ENCODE results near the gene DGCR2. TPM values are rescaled to one million over a fixed set of nuclear protein-coding genes. Genes with fewer than 3 reads are reported as not detected.
A peak's percentile ranks its signal among the peaks of the same experiment; 100 is the strongest.

Gene DGCR2
- total and polyA plus RNA-seq, 4 experiments from 2014 or later: 33.1 to 66.7 (median 56.6) TPM

- no peaks in the 10 kb centered on the region for H3K27me3 Mint-ChIP-seq
- POLR2A ChIA-PET (ENCODE audit: partially characterized antibody): no interaction called here
- no peak overlapping the region for H3K4me3 Mint-ChIP-seq
- no peak overlapping the region for H3K4me3 ChIP-seq (ENCODE audit: low read length in 2 of 2)
- H3K4me1 Mint-ChIP-seq: peaks cover 0 to 9% (median 0%) of the 10 kb centered on the region in 4 donors
- peaks cover 40 to 77% of the 10 kb centered on the region in 2 donors for H3K36me3 Mint-ChIP-seq
- H3K27ac Mint-ChIP-seq: peak overlapping the region in 1 of 7 donors; percentile 81
- H3K27me3 ChIP-seq (ENCODE audit: insufficient read depth, low read length): no peaks in the 10 kb centered on the region
- intact Hi-C loops (cut with micrococcal nuclease): no loop called here
- DNase-seq: no peak
- no peaks in the 10 kb centered on the region for H3K4me1 ChIP-seq (ENCODE audit: insufficient read depth, low read length)
- H3K27ac ChIP-seq (ENCODE audit: low read depth, low read length): no peak overlapping the region
- CTCF ChIA-PET (ENCODE audit: partially characterized antibody): no interaction called here
- no peaks in the 10 kb centered on the region for H3K9me3 Mint-ChIP-seq
- H3K36me3 ChIP-seq (ENCODE audit: insufficient read depth, low read length): peaks cover 82% of the 10 kb centered on the region
- H3K9me3 ChIP-seq (ENCODE audit: control insufficient read depth in 1 of 2, low read length in 2 of 2): no peaks in the 10 kb centered on the region
These were observed 80.5 kb downstream of the DGCR2 start for GRCh38 chr22:19041704-19042074.

- Histone ChIP-seq H3K4me3 (ENCODE audit: low read length in 2 of 2) (no peak overlapping the region), H3K4me1 (ENCODE audit: insufficient read depth, low read length) (no peaks in the 10 kb centered on the region), H3K27ac (ENCODE audit: low read depth, low read length) (no peak overlapping the region), H3K36me3 (ENCODE audit: insufficient read depth, low read length) (peaks cover 77% of the 10 kb centered on the region), H3K27me3 (ENCODE audit: insufficient read depth, low read length) (no peaks in the 10 kb centered on the region), H3K9me3 (ENCODE audit: control insufficient read depth in 1 of 2, low read length in 2 of 2) (no peaks in the 10 kb centered on the region)
- no peak for DNase-seq
- Mint-ChIP-seq H3K4me3 (no peak overlapping the region), H3K9me3 (no peaks in the 10 kb centered on the region), H3K36me3 (peaks cover 36 to 75% of the 10 kb centered on the region in 2 donors), H3K27me3 (no peaks in the 10 kb centered on the region), H3K27ac (peak overlapping the region in 2 of 7 donors; percentile 29 to 81), H3K4me1 (peaks cover 0 to 9% (median 0%) of the 10 kb centered on the region in 4 donors)
- ChIA-PET CTCF (ENCODE audit: partially characterized antibody) (no interaction called here), POLR2A (ENCODE audit: partially characterized antibody) (no interaction called here)
- intact Hi-C loops (cut with micrococcal nuclease): no loop called here
These were observed 81.1 kb downstream of the DGCR2 start for GRCh38 chr22:19040888-19041703.

- ChIA-PET POLR2A (ENCODE audit: partially characterized antibody) (no interaction called here), CTCF (ENCODE audit: partially characterized antibody) (no interaction called here)
- peak overlapping the region in 1 of 7 donors; percentile 29 for H3K27ac Mint-ChIP-seq
- Histone ChIP-seq H3K9me3 (ENCODE audit: control insufficient read depth in 1 of 2, low read length in 2 of 2) (no peaks in the 10 kb centered on the region), H3K27ac (ENCODE audit: low read depth, low read length) (no peak overlapping the region), H3K27me3 (ENCODE audit: insufficient read depth, low read length) (no peaks in the 10 kb centered on the region), H3K4me3 (ENCODE audit: low read length in 2 of 2) (no peak overlapping the region), H3K4me1 (ENCODE audit: insufficient read depth, low read length) (no peaks in the 10 kb centered on the region), H3K36me3 (ENCODE audit: insufficient read depth, low read length) (peaks cover 72% of the 10 kb centered on the region)
- no peaks in the 10 kb centered on the region for H3K9me3 Mint-ChIP-seq
- H3K27me3 Mint-ChIP-seq: no peaks in the 10 kb centered on the region
- no peak overlapping the region for H3K4me3 Mint-ChIP-seq
- intact Hi-C loops (cut with micrococcal nuclease): no loop called here
- H3K4me1 Mint-ChIP-seq: peaks cover 0 to 9% (median 0%) of the 10 kb centered on the region in 4 donors
- no peak for DNase-seq
- peaks cover 34 to 70% of the 10 kb centered on the region in 2 donors for H3K36me3 Mint-ChIP-seq
These were observed 81.8 kb downstream of the DGCR2 start for GRCh38 chr22:19040391-19040861.

DNA sequence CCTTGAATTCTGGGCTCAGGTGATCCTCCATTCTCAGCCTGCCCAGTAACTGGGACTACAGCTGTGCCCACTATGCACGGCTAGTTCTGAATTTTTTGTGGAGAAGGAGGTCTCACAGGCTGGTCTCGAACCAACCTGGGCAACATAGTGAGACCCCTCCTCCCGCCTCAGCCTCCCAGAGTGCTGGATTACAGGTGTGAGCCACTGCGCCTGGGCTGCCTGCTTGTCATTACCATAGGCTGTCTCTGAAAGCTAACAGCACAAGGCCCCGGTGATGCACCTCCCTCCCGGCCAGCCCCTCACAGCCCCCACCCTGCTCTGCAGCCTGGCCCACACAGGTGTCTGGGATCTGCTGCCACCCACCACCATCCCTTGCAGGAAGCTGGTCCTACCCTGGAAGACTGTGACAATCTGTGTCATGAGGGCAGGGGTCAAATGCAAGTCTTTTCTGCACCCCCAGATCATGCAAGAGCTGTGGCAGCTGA is 82.4 kb downstream of the DGCR2 start:
- peaks cover 29 to 64% of the 10 kb centered on the region in 2 donors for H3K36me3 Mint-ChIP-seq
- peaks cover 0 to 8% (median 0%) of the 10 kb centered on the region in 4 donors for H3K4me1 Mint-ChIP-seq
- Histone ChIP-seq H3K4me1 (ENCODE audit: insufficient read depth, low read length) (no peaks in the 10 kb centered on the region), H3K36me3 (ENCODE audit: insufficient read depth, low read length) (peaks cover 66% of the 10 kb centered on the region), H3K4me3 (ENCODE audit: low read length in 2 of 2) (no peak overlapping the region), H3K9me3 (ENCODE audit: control insufficient read depth in 1 of 2, low read length in 2 of 2) (no peaks in the 10 kb centered on the region), H3K27ac (ENCODE audit: low read depth, low read length) (no peak overlapping the region), H3K27me3 (ENCODE audit: insufficient read depth, low read length) (no peaks in the 10 kb centered on the region)
- no peaks in the 10 kb centered on the region for H3K27me3 Mint-ChIP-seq
- DNase-seq: no peak
- no peak overlapping the region for H3K27ac Mint-ChIP-seq
- intact Hi-C loops (cut with micrococcal nuclease): no loop called here
- H3K9me3 Mint-ChIP-seq: no peaks in the 10 kb centered on the region
- H3K4me3 Mint-ChIP-seq: no peak overlapping the region
- ChIA-PET POLR2A (ENCODE audit: partially characterized antibody) (interaction anchor here (0.7 kb wide), 1 partner anchor 70 kb away, joined by 3 read pairs; no protein-coding TSS in a partner anchor), CTCF (ENCODE audit: partially characterized antibody) (no interaction called here)

DNA sequence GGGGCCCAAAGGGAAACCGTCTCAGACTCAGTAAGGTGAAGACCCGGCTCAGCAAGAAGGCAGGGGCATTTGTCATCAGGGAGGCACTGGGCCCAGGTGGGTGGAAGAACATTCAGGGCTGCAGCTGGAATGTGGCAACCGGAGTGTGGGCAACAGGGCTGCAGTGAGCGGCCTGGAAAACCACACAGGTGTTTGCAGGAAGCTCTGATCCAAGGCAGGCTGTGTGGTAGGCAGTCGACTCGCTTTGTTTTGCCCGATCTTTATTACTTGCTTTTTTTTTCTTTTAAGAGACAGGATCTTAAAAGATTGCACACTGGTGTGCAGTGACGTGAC is 82.8 kb downstream of the DGCR2 start:
- H3K4me3 ChIP-seq (ENCODE audit: low read length in 2 of 2): no peak overlapping the region
- H3K27me3 ChIP-seq (ENCODE audit: insufficient read depth, low read length): no peaks in the 10 kb centered on the region
- no peaks in the 10 kb centered on the region for H3K9me3 Mint-ChIP-seq
- H3K36me3 ChIP-seq (ENCODE audit: insufficient read depth, low read length): peaks cover 63% of the 10 kb centered on the region
- no peak for DNase-seq
- H3K27ac Mint-ChIP-seq: peak overlapping the region in 1 of 7 donors; percentile 48
- H3K27ac ChIP-seq (ENCODE audit: low read depth, low read length): no peak overlapping the region
- POLR2A ChIA-PET (ENCODE audit: partially characterized antibody): interaction anchor here (0.7 kb wide), 1 partner anchor 71 kb away, joined by 3 read pairs; no protein-coding TSS in a partner anchor
- CTCF ChIA-PET (ENCODE audit: partially characterized antibody): no interaction called here
- H3K9me3 ChIP-seq (ENCODE audit: control insufficient read depth in 1 of 2, low read length in 2 of 2): no peaks in the 10 kb centered on the region
- H3K4me1 ChIP-seq (ENCODE audit: insufficient read depth, low read length): no peaks in the 10 kb centered on the region
- peaks cover 0 to 10% (median 0%) of the 10 kb centered on the region in 4 donors for H3K4me1 Mint-ChIP-seq
- no peak overlapping the region for H3K4me3 Mint-ChIP-seq
- peaks cover 25 to 61% of the 10 kb centered on the region in 2 donors for H3K36me3 Mint-ChIP-seq
- no peaks in the 10 kb centered on the region for H3K27me3 Mint-ChIP-seq
- intact Hi-C loops (cut with micrococcal nuclease): no loop called here

DNA sequence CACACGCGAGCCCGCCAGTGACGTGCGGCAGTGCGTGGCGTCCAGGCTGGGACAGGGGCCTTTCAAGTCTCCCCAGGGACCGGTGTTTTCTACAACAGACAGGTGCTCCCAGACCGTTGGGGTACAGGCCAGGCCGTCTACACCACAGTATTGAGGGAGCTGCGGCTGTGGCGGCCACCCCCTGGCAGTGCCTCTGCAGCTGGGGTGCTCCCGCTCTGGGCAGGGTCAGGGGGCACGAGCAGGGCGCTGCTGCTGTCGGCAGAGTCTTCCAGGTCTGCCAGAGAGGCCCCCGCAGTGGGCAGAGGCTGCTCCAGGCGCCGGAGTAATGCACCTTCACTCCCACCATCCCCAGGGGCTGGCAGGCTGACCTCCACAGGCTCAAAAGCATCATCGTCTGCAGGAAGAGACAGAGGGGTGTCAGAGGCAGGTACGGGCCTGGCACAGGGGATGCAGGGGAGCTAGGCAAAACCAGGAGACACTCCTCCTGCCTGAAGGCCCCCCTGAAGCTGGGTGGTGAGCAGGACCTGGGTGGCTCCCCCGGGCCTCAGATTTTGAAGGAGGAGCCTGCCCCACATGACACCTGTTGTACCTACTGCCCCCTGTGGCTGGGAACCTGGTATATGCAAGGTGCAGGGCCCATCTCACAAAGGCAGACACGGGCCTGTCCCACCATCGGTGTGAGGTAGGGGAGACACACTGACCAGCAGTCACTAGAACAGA is 83.3 kb downstream of the DGCR2 start:
- Histone ChIP-seq H3K27ac (ENCODE audit: low read depth, low read length) (no peak overlapping the region), H3K27me3 (ENCODE audit: insufficient read depth, low read length) (no peaks in the 10 kb centered on the region), H3K36me3 (ENCODE audit: insufficient read depth, low read length) (peaks cover 58% of the 10 kb centered on the region), H3K4me1 (ENCODE audit: insufficient read depth, low read length) (no peaks in the 10 kb centered on the region), H3K9me3 (ENCODE audit: control insufficient read depth in 1 of 2, low read length in 2 of 2) (no peaks in the 10 kb centered on the region), H3K4me3 (ENCODE audit: low read length in 2 of 2) (no peak overlapping the region)
- H3K27me3 Mint-ChIP-seq: no peaks in the 10 kb centered on the region
- peak overlapping the region in 1 of 7 donors; percentile 48 for H3K27ac Mint-ChIP-seq
- H3K9me3 Mint-ChIP-seq: no peaks in the 10 kb centered on the region
- no peak overlapping the region for H3K4me3 Mint-ChIP-seq
- no peak for DNase-seq
- H3K4me1 Mint-ChIP-seq: peaks cover 0 to 10% (median 0%) of the 10 kb centered on the region in 4 donors
- H3K36me3 Mint-ChIP-seq: peaks cover 22 to 56% of the 10 kb centered on the region in 2 donors
- CTCF ChIA-PET (ENCODE audit: partially characterized antibody): no interaction called here
- POLR2A ChIA-PET (ENCODE audit: partially characterized antibody): interaction anchor here (0.7 kb wide), 1 partner anchor 71 kb away, joined by 3 read pairs; no protein-coding TSS in a partner anchor
- intact Hi-C loops (cut with micrococcal nuclease): no loop called here

- Mint-ChIP-seq H3K36me3 (peaks cover 21 to 51% of the 10 kb centered on the region in 2 donors), H3K9me3 (no peaks in the 10 kb centered on the region), H3K27me3 (no peaks in the 10 kb centered on the region), H3K27ac (no peak overlapping the region), H3K4me1 (peaks cover 0 to 10% (median under 1%) of the 10 kb centered on the region in 4 donors), H3K4me3 (no peak overlapping the region)
- ChIA-PET POLR2A (ENCODE audit: partially characterized antibody) (no interaction called here), CTCF (ENCODE audit: partially characterized antibody) (no interaction called here)
- no peaks in the 10 kb centered on the region for H3K9me3 ChIP-seq (ENCODE audit: control insufficient read depth in 1 of 2, low read length in 2 of 2)
- peaks cover 51% of the 10 kb centered on the region for H3K36me3 ChIP-seq (ENCODE audit: insufficient read depth, low read length)
- no peak for DNase-seq
- no peaks in the 10 kb centered on the region for H3K27me3 ChIP-seq (ENCODE audit: insufficient read depth, low read length)
- no peaks in the 10 kb centered on the region for H3K4me1 ChIP-seq (ENCODE audit: insufficient read depth, low read length)
- no peak overlapping the region for H3K4me3 ChIP-seq (ENCODE audit: low read length in 2 of 2)
- H3K27ac ChIP-seq (ENCODE audit: low read depth, low read length): no peak overlapping the region
- intact Hi-C loops (cut with micrococcal nuclease): no loop called here
These were observed 84.1 kb downstream of the DGCR2 start for GRCh38 chr22:19038164-19038546.
